ENCODE data around the gene HMGCS2.

The HMGCS2 gene

GRCh38 chr1:119815361-119815760, 46.7 kb upstream of the HMGCS2 start:
- ATAC-seq (ENCODE audit: insufficient read depth, low read depth) (no peak), DNase-seq (no peak)
- Histone ChIP-seq H3K27me3 (ENCODE audit: insufficient read depth, low read length, poor library complexity) (no peaks in the 10 kb centered on the region), H3K4me1 (ENCODE audit: insufficient read depth, low read length) (no peaks in the 10 kb centered on the region), H4K20me1 (ENCODE audit: insufficient read depth, low read length) (no peaks in the 10 kb centered on the region), H2AFZ (ENCODE audit: low read depth, low read length) (no peak overlapping the region), H3K79me2 (ENCODE audit: insufficient read depth, low read length) (no peaks in the 10 kb centered on the region), H3K9me3 (ENCODE audit: insufficient read depth, low read length, severe bottlenecking) (no peaks in the 10 kb centered on the region), H3K4me2 (ENCODE audit: insufficient read depth, low read length) (no peak overlapping the region), H3K36me3 (ENCODE audit: insufficient read depth, low read length) (no peaks in the 10 kb centered on the region), H3K4me3 (ENCODE audit: low read depth in 1 of 2, low read length in 2 of 2) (no peak overlapping the region), H3K27ac (ENCODE audit: low read length) (no peak overlapping the region), H3K9ac (ENCODE audit: low read depth, low read length) (no peak overlapping the region)
- no peak for TF ChIP-seq EZH2 (IDR thresholded peaks at IDR 0.05; ENCODE audit: borderline replicate concordance, low read depth, low read length, severe bottlenecking)
- TF ChIP-seq, protein P1, sequence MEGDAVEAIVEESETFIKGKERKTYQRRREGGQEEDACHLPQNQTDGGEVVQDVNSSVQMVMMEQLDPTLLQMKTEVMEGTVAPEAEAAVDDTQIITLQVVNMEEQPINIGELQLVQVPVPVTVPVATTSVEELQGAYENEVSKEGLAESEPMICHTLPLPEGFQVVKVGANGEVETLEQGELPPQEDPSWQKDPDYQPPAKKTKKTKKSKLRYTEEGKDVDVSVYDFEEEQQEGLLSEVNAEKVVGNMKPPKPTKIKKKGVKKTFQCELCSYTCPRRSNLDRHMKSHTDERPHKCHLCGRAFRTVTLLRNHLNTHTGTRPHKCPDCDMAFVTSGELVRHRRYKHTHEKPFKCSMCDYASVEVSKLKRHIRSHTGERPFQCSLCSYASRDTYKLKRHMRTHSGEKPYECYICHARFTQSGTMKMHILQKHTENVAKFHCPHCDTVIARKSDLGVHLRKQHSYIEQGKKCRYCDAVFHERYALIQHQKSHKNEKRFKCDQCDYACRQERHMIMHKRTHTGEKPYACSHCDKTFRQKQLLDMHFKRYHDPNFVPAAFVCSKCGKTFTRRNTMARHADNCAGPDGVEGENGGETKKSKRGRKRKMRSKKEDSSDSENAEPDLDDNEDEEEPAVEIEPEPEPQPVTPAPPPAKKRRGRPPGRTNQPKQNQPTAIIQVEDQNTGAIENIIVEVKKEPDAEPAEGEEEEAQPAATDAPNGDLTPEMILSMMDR (IDR thresholded peaks at IDR 0.05; ENCODE audit: borderline replicate concordance, extremely low read depth, low read length, poor library complexity, severe bottlenecking): no peak

DNA sequence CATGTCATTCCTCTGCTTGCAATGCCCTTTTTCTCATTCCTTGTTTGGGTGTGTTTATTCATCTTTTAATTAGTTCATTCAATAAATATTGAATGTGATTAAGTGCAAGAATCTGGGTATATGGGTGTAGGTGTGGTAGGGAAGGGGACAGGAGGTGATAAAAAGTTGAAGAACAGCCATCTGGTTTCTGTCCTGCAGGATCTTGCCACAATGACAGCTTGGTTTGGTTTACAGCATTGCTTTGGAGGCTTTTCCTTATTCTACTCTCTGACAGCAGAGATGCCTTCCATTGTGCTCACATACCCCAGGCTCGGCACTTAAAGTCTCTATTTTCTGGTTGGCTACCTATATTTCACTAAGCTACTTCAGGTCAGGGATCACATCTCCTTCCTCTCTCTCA, 45.6 kb upstream of the HMGCS2 start:
- H2AFZ ChIP-seq (ENCODE audit: low read depth, low read length): no peak overlapping the region
- no peak overlapping the region for H3K4me3 ChIP-seq (ENCODE audit: low read depth in 1 of 2, low read length in 2 of 2)
- no peak overlapping the region for H3K27ac ChIP-seq (ENCODE audit: low read length)
- DNase-seq (no peak), ATAC-seq (ENCODE audit: insufficient read depth, low read depth) (no peak)
- no peak overlapping the region for H3K4me2 ChIP-seq (ENCODE audit: insufficient read depth, low read length)
- peaks cover 1% of the 10 kb centered on the region; the same call in 1 of the 2 replicates for H3K4me1 ChIP-seq (ENCODE audit: insufficient read depth, low read length)
- no peaks in the 10 kb centered on the region for H3K27me3 ChIP-seq (ENCODE audit: insufficient read depth, low read length, poor library complexity)
- H3K79me2 ChIP-seq (ENCODE audit: insufficient read depth, low read length): no peaks in the 10 kb centered on the region
- H4K20me1 ChIP-seq (ENCODE audit: insufficient read depth, low read length): no peaks in the 10 kb centered on the region
- H3K9me3 ChIP-seq (ENCODE audit: insufficient read depth, low read length, severe bottlenecking): no peaks in the 10 kb centered on the region
- H3K9ac ChIP-seq (ENCODE audit: low read depth, low read length): no peak overlapping the region
- TF ChIP-seq, protein P1 (IDR thresholded peaks at IDR 0.05; ENCODE audit: borderline replicate concordance, extremely low read depth, low read length, poor library complexity, severe bottlenecking): no peak
- no peak for TF ChIP-seq EZH2 (IDR thresholded peaks at IDR 0.05; ENCODE audit: borderline replicate concordance, low read depth, low read length, severe bottlenecking)
- no peaks in the 10 kb centered on the region for H3K36me3 ChIP-seq (ENCODE audit: insufficient read depth, low read length)

GRCh38 chr1:119811985-119812557, 43.4 kb upstream of the HMGCS2 start:
- Histone ChIP-seq H3K79me2 (ENCODE audit: insufficient read depth, low read length) (no peaks in the 10 kb centered on the region), H3K9ac (ENCODE audit: low read depth, low read length) (no peak overlapping the region), H3K4me2 (ENCODE audit: insufficient read depth, low read length) (no peak overlapping the region), H2AFZ (ENCODE audit: low read depth, low read length) (no peak overlapping the region), H3K36me3 (ENCODE audit: insufficient read depth, low read length) (no peaks in the 10 kb centered on the region), H3K4me1 (ENCODE audit: insufficient read depth, low read length) (peaks cover 9% of the 10 kb centered on the region; the same call in 1 of the 2 replicates), H3K4me3 (ENCODE audit: low read depth in 1 of 2, low read length in 2 of 2) (no peak overlapping the region), H3K27ac (ENCODE audit: low read length) (no peak overlapping the region), H3K27me3 (ENCODE audit: insufficient read depth, low read length, poor library complexity) (peaks cover 6% of the 10 kb centered on the region), H4K20me1 (ENCODE audit: insufficient read depth, low read length) (no peaks in the 10 kb centered on the region), H3K9me3 (ENCODE audit: insufficient read depth, low read length, severe bottlenecking) (no peaks in the 10 kb centered on the region)
- TF ChIP-seq EZH2 (IDR thresholded peaks at IDR 0.05; ENCODE audit: borderline replicate concordance, low read depth, low read length, severe bottlenecking): no peak
- TF ChIP-seq, protein P1 (IDR thresholded peaks at IDR 0.05; ENCODE audit: borderline replicate concordance, extremely low read depth, low read length, poor library complexity, severe bottlenecking): no peak
- ATAC-seq (ENCODE audit: insufficient read depth, low read depth) (no peak), DNase-seq (no peak)
